Vagina (tissue), 2 donors: Measurements from ENCODE around the gene STX19. TPM values are rescaled to one million over a fixed set of nuclear protein-coding genes. Genes with fewer than 3 reads are reported as not detected.
A peak's percentile ranks its signal among the peaks of the same experiment; 100 is the strongest.

Experiments
- DNase-seq, 2 donors: peaks; one replicate each; pipeline ENCODE4 v3.0.0-alpha.2; 2017; ENCODE audit errors: extremely low spot score in 2 of 2
- H3K27ac ChIP-seq: fragments of 200-600 bp; sonication (generic); one replicate; pipeline ENCODE4 v1.5.1; 2019
- H3K27me3 ChIP-seq: fragments of 200-600 bp; sonication (generic); one replicate; pipeline ENCODE4 v1.5.1; 2019
- H3K36me3 ChIP-seq, 2 donors: fragments of 200-600 bp; sonication (generic); one replicate each; pipeline ENCODE4 v1.5.1; 2017 to 2019
- H3K4me1 ChIP-seq: fragments of 200-600 bp; sonication (generic); one replicate; pipeline ENCODE4 v1.5.1; 2019
- H3K4me3 ChIP-seq, 2 donors: fragments of 200-600 bp; sonication (generic); 1 replicate in 1 of 2; 2 replicates in 1 of 2; pipeline ENCODE4 v1.5.1; 2016 to 2019
- H3K9me3 ChIP-seq: fragments of 200-600 bp; sonication (generic); one replicate; pipeline ENCODE4 v1.5.1; 2019
- CTCF ChIP-seq, 3 experiments: fragments of 450-650 bp in 2 of 3; fragments of 200-600 bp in 1 of 3; sonication (generic) in 1 of 3; IDR thresholded peaks; one replicate each; pipeline ENCODE4 v1.5.1; 2017 to 2019; ENCODE audit warnings: antibody characterized with exemption in 3 of 3, mild to moderate bottlenecking in 2 of 3, moderate library complexity in 2 of 3
- POLR2A ChIP-seq, 2 donors: fragments of 450-650 bp; IDR thresholded peaks; one replicate each; pipeline ENCODE4 v1.6.1; 2017; ENCODE audit warnings: antibody characterized with exemption in 2 of 2, mild to moderate bottlenecking in 2 of 2, moderate library complexity in 2 of 2
- POLR2AphosphoS5 ChIP-seq, 2 donors: sonication (generic); formaldehyde crosslinking; IDR thresholded peaks; one replicate each; pipeline ENCODE4 v1.9.0; 2017; ENCODE audit warnings: antibody characterized with exemption in 2 of 2, mild to moderate bottlenecking in 2 of 2, low read depth in 1 of 2; ENCODE audit not compliant: insufficient read depth in 1 of 2
- intact Hi-C: fragments of 100-400 bp; cut with DNase I; formaldehyde crosslinking; loops from one replicate; pipeline ENCODE4 v1.15.1; 2023
- total RNA-seq: library from RNA; depleted of rRNA; stranded (reverse); fragments of >200 nt; gene quantifications from one replicate; pipeline ENCODE4 v1.2.3, GENCODE V29; 2016

The STX19 gene
- total RNA-seq, 1 donor from 2014 or later: 2.5 TPM

GRCh38 chr3:94064243-94064860 is 36.0 kb upstream of the STX19 start:
- TF ChIP-seq CTCF (IDR thresholded peaks at IDR 0.05): no peak
- TF ChIP-seq POLR2AphosphoS5 (IDR thresholded peaks at IDR 0.05; ENCODE audit: insufficient read depth in 1 of 2, low read depth in 1 of 2): no peak
- no peak for TF ChIP-seq POLR2A (IDR thresholded peaks at IDR 0.05)
- intact Hi-C loops: no loop called here
- peaks cover 33% of the 10 kb centered on the region for H3K4me1 ChIP-seq
- H3K9me3 ChIP-seq: no peaks in the 10 kb centered on the region
- H3K27ac ChIP-seq: no peak overlapping the region
- H3K4me3 ChIP-seq: no peak overlapping the region
- H3K36me3 ChIP-seq: peaks cover 0 to 5% of the 10 kb centered on the region in 2 donors
- no peaks in the 10 kb centered on the region for H3K27me3 ChIP-seq
- no peak for DNase-seq

- Histone ChIP-seq H3K36me3 (peaks cover 0 to 5% of the 10 kb centered on the region in 2 donors), H3K4me1 (peaks cover 33% of the 10 kb centered on the region), H3K27ac (peak overlapping the region; percentile 87), H3K9me3 (no peaks in the 10 kb centered on the region), H3K27me3 (no peaks in the 10 kb centered on the region), H3K4me3 (peak overlapping the region; percentile 79 to 85)
- TF ChIP-seq POLR2A (IDR thresholded peaks at IDR 0.05) (no peak), CTCF (IDR thresholded peaks at IDR 0.05) (no peak), POLR2AphosphoS5 (IDR thresholded peaks at IDR 0.05; ENCODE audit: insufficient read depth in 1 of 2, low read depth in 1 of 2) (no peak)
- intact Hi-C loops: no loop called here
- DNase-seq: no peak
These were observed 35.2 kb upstream of the STX19 start for GRCh38 chr3:94063496-94064119.

- intact Hi-C loops: no loop called here
These were observed 34.4 kb upstream of the STX19 start, which contains the start of the genes DHFR2 and NSUN3 for GRCh38 chr3:94062513-94063404. DHFR2 (minus strand) TSS chr3:94062916; CDS start chr3:94061511, 1,405 bp downstream. NSUN3 (plus strand) TSS chr3:94063061; CDS start chr3:94063127, 66 bp downstream.

GRCh38 chr3:94061297-94061696 is 32.9 kb upstream of the STX19 start:
- Histone ChIP-seq H3K36me3 (no peaks in the 10 kb centered on the region), H3K27me3 (no peaks in the 10 kb centered on the region), H3K4me1 (peaks cover 33% of the 10 kb centered on the region), H3K9me3 (no peaks in the 10 kb centered on the region), H3K4me3 (no peak overlapping the region), H3K27ac (no peak overlapping the region)
- intact Hi-C loops: no loop called here
- no peak for DNase-seq
- no peak for TF ChIP-seq POLR2AphosphoS5 (IDR thresholded peaks at IDR 0.05; ENCODE audit: insufficient read depth in 1 of 2, low read depth in 1 of 2)
- no peak for TF ChIP-seq CTCF (IDR thresholded peaks at IDR 0.05)
- no peak for TF ChIP-seq POLR2A (IDR thresholded peaks at IDR 0.05)

More at GRCh38 chr3:94062513-94063404, 34.4 kb upstream of the STX19 start, which contains the start of the genes DHFR2 and NSUN3:
- Histone ChIP-seq H3K4me1 (peaks cover 33% of the 10 kb centered on the region), H3K27me3 (no peaks in the 10 kb centered on the region), H3K27ac (peak within 1 kb of the TSS; percentile 87), H3K36me3 (peaks cover 0 to 4% of the 10 kb centered on the region in 2 donors), H3K9me3 (no peaks in the 10 kb centered on the region), H3K4me3 (peak within 1 kb of the TSS; percentile 79 to 85)
- DNase-seq: peak in 1 of 2 donors; percentile 94
- peak; percentile 86 to 94 for TF ChIP-seq POLR2AphosphoS5 (IDR thresholded peaks at IDR 0.05; ENCODE audit: insufficient read depth in 1 of 2, low read depth in 1 of 2)
- TF ChIP-seq POLR2A (IDR thresholded peaks at IDR 0.05): peak in 1 of 2 donors; percentile 30
- TF ChIP-seq CTCF (IDR thresholded peaks at IDR 0.05): no peak
